HG03457 (cell line): Measurements from ENCODE around the gene RBM45.
A peak's percentile ranks its signal among the peaks of the same experiment; 100 is the strongest.
"Not testable (repeated sequence)": the region's sequence is repeated elsewhere in the genome, so short reads cannot be mapped to it uniquely, and the experiment has no call there.

ENCODE experiments used
- ATAC-seq: cut with Tn5 transposase; IDR thresholded peaks from one replicate; pipeline ENCODE4 v1.9.1; 2021; ENCODE audit warnings: moderate number of reproducible peaks; ENCODE audit not compliant: unreplicated experiment

Gene RBM45

GRCh38 chr2:178105566-178105965, 6.7 kb upstream of the RBM45 start:
- no peak for ATAC-seq

DNA sequence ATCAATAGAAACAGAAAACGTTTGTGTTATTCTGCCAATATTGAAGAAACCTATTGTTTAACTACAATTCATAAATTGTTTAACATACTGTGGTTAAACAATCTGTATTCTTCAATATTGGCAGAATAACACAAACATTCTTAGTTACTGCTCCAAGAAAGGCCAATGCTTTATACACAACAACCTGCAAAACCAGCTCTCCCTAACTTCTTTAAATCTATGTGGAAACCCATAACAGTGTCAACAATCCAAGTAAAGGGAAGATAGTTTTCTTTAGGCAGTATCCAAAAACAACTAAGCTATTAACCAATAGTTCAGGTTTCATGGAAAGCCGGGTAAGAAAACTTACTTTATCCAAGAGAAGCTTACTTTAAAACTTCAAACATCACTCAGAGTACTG, 6.2 kb upstream of the RBM45 start:
- ATAC-seq: no peak

- no peak for ATAC-seq
Observed at GRCh38 chr2:178108176-178108575, 4.1 kb upstream of the RBM45 start.

DNA sequence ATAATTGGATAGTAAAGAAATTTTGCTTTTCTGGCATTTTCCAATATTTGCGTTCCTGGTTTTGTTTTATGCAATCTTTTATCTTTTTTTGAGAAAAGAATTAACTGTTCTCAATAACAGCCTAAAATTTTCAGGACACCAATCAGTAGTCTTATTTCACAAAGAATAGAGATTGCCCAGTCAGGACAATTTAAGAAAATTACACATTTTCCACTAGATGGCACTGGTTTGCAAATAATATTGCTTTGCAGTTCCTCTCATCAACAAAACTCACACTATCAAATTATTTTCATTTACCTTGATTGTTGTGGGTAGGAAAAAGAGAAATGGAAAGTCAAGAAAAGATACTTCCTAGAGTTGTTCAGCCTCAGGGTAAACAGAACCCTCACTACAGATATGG, 2.4 kb upstream of the RBM45 start:
- no peak for ATAC-seq

DNA sequence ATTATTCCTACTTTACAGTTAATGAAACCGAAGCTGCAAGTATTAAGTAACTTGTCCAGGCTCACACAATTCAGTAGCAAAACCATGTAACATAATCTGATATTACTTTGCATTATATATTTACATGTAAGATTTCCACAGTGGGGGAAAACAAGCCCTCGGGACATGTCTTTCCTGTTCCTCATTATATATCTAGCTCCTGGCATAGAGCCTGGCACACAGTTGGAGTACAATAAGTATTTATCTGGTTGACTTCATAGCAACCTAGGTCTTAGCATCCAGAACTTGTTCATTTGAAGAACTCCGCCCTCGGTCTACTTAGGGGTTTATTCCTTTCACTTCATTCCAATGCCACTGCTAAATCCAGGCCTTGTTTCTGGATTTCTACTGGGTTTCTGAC, 1.6 kb upstream of the RBM45 start:
- no peak for ATAC-seq

DNA sequence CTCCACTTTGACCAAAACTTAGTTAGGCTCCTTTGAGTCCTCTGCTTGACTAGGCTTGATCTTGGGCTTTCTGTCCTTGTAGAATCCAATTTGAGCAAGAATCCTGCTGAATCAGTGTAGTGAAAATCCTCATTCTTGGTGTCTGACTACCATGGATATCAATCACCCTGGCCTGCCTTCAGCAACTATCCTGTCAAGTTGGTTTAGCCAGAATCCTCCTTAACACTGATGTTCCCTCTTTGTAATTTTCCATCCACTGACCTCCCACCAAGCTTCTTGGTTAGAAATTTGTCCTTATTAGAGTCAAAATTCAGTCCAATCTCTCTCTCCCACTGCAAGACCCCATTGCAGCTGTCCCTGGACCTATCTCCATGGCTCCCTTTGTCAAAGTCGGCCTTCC, 494 bp upstream of the RBM45 start:
- no peak for ATAC-seq

- ATAC-seq: peak; percentile 28
Observed at GRCh38 chr2:178114462-178114861, 2.2 kb downstream of the RBM45 start.

DNA sequence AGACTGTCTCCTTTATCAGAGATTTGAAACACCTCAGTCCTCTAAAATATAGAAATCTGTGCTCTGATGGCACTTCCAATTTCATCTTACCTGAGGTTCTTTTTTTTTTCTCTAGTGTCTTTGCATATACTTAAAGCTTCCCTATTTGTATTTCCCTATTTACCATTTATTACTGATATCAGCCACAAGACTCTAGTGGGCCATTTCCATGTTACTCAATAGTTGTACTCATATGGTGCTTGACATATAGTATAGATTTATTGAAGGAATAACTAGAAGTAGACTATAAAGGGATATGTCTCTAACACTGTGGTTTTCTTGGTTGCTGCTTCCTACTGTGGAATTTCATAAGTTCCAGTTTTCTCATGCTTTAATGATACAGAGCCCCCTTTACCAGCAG, 3.0 kb downstream of the RBM45 start:
- no peak for ATAC-seq

DNA sequence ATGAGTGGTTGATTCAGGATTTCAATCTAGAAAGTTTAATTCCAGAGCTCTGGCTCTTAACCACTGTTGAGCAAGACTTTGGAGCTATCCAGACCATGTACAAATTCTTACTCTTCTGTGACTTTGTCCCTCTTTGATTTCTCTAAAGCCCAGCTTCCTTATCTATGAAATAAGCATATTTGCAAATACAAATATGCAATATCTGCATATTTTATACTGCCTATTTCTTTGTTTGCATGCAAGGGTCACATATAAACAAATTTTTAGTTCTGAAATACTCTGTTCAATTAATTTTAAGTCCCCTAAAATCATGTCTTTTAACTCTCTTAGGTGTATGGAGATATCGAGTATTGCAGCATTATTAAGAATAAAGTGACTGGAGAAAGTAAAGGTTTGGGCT, 5.5 kb downstream of the RBM45 start:
- no peak for ATAC-seq

GRCh38 chr2:178119179-178119922, 7.1 kb downstream of the RBM45 start:
- no peak for ATAC-seq

GRCh38 chr2:178123163-178123562, 10.9 kb downstream of the RBM45 start:
- ATAC-seq: no peak

GRCh38 chr2:178125125-178125524, 12.9 kb downstream of the RBM45 start:
- no peak for ATAC-seq

GRCh38 chr2:178125862-178126261, 13.6 kb downstream of the RBM45 start:
- ATAC-seq: no peak

DNA sequence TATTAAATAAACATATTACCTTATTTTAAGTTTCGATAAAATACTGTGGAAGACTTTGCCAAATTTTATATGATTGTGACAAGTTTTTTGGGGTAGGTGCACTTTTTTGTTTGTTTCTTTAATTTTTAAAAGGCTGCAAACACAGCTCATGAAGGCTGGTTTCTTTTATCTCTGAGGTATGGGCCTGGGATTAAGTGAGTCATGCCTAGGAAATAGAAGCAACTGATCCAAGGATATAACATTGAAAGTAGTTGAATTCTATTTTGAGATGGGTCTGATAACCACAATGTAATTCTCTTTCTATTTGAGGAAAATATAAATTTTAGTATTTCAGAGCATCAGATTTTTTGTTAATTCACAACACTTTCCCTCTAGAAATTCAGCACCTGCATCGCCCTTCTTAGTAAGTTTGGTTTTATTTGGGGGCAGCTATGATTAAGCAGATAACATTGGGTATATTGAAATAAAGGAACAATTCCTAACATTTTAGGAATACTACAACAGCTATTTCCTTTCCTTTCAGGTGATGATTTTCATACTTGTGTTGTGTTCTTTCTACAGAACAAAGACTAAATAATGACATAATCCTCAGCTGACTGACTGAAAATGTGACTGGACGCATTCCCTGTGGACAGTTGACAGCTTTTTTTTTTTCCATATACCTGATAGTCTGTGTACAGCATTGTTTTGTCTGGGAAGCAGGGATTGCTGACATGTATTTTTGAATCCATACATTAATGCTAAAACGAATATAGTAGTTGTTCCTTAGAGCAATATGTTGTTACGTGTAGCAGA, 16.8 kb downstream of the RBM45 start:
- ATAC-seq: no peak

DNA sequence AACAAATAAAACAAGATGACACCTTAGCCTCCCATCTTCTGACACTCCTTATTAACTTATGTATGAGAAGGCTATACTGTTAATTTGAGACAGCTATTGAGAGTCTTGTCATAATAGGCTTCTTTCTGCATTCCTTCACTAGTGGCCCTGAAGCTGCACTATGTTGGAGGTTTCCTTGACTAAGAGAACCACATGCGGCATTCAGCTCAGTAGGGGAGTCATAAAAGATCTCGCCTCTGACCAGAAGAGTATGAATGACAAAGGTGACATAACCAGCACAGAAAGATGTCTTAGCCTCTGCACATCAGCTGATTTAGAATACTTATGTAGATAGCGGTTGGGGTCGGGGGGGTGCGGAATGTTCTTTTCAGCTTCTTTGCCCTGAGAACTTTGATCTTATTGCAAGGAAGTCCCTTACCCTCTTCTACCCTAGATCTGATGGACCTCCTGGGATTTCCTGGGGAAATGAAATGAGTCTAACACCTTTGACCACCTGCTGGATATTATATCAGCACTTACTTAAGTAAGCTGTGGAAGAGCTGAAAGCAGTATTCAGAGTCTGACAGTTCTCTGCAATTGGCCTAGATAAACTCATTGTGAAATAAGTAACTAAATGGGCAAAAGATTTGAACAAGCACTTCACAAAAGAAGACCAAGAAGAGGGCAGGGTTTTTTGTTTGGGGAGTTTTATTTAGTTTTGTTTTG, 24.2 kb downstream of the RBM45 start:
- ATAC-seq: no peak

DNA sequence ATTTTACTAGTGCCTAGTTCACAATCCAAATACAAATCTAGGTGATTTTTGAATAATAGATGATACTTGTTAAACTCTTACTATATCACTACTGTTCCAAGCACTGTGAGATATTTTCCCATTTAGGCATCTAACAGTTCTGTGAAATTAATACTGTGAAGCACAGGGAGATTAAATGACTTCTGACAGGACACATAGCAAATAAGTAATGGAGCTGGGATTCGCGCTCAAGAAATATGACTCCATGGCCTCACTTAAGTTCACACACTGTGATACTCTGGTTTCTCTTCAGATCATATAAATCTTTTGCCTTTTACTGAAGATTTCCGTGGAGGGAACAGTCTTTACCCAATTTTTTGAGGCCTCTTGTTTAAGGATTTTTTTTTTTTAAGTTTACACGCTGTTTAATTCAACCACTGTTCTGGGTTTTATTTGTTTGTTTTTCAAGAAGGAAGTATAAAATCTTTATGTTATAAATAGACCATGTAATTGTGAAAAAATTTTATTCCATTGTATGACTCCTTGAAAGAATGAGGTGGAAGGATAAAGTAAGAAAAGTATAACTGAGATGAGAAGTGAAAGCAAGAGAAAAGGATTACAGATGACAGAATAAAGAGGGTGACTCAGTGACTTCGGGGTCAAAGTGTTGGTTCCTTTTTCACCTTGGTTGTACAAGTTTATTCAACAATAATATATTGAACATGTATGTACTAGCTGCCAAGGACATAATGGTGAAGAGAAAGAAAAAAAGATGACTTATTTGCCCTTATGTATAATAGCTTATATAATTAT, 30.2 kb downstream of the RBM45 start:
- ATAC-seq: no peak

DNA sequence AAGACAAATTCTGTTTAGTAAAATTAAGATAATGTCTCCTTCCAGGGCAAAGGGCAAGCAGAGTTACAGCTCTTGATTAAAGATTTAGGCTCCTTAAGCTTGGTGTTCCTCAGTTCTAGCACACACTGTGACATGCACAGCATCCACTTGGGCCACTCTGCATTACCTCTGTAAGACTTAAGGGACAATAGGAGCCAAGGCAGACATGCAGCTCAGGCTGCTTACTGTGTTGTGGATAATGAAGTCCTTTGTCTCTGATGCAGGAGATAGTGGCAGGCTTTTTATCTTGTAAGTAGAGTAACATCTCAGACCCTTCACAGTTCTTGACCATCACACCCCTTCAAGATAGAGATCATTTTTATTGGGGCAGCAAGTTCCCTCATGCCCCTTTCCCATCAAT, 31.2 kb downstream of the RBM45 start:
- no peak for ATAC-seq

- no peak for ATAC-seq
Observed at GRCh38 chr2:178152033-178152432, 39.8 kb downstream of the RBM45 start.

GRCh38 chr2:178152542-178152941, 40.3 kb downstream of the RBM45 start:
- no peak for ATAC-seq

DNA sequence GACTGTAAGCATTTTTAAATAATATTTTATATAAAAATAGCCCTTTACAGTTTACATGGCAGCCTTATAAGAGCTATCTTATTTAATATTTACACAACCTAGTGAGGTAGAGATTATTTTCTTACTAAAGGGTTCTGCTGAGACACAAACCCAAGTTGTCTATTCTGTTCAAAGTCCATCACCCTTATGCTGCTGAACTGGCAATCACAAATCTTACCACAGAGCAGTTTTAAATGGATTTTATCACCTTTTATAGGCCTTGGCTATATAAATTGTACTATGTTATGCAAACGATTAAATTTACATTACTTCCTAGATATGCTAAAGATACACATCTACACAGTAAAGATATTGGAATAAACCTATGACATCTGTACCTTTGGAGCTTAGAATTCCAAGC, 40.7 kb downstream of the RBM45 start:
- ATAC-seq: no peak

GRCh38 chr2:178153878-178154277, 41.6 kb downstream of the RBM45 start:
- ATAC-seq: not testable (repeated sequence)
